Measurements from ENCODE around the gene CNTNAP5.

- no peak for TF ChIP-seq CTCF (conservative IDR thresholded peaks at IDR 0.05; ENCODE audit: low read depth, low read length)
- TF ChIP-seq EZH2 (IDR thresholded peaks at IDR 0.05; ENCODE audit: borderline replicate concordance, low read depth, low read length, poor library complexity, severe bottlenecking) = no peak
Observed at GRCh38 chr2:124323321-124323720, 298.2 kb downstream of the CNTNAP5 start.
